Lower leg skin (tissue), 4 donors: ENCODE data around the gene CRK. TPM values are rescaled to one million over a fixed set of nuclear protein-coding genes. Genes with fewer than 3 reads are reported as not detected.

Experiments used
- DNase-seq, 2 donors: peaks; one replicate each; pipeline ENCODE4 v3.0.0-alpha.2; 2019; ENCODE audit warnings: low spot score in 2 of 2
- H3K4me3 ChIP-seq: fragments of 200-600 bp; sonication (generic); 2 replicates; pipeline ENCODE4 v1.5.1; 2017; ENCODE audit warnings: mild to moderate bottlenecking, low read depth; ENCODE audit not compliant: poor library complexity, severe bottlenecking
- POLR2A ChIP-seq, 2 donors: fragments of 450-650 bp; IDR thresholded peaks; one replicate each; pipeline ENCODE4 v1.6.1; 2016 to 2017; ENCODE audit warnings: antibody characterized with exemption in 2 of 2, mild to moderate bottlenecking in 1 of 2, moderate library complexity in 1 of 2
- WGBS, 2 donors: methylation state at CpG; one replicate each; pipeline ENCODE4 v1.1.5; 2018; 5-methylcytosine and 5-hydroxymethylcytosine counted together
- intact Hi-C: fragments of 100-400 bp; cut with DNase I; formaldehyde crosslinking; loops from one replicate; pipeline ENCODE4 v1.15.0; 2023; ENCODE audit warnings: low total_unique reads
- total RNA-seq, 4 donors: library from RNA; depleted of rRNA; stranded (reverse); fragments of >200 nt; gene quantifications; one replicate each; pipeline ENCODE4 v1.1.0, GENCODE V29; 2016
- TF ChIP-seq, protein P1 (sequence below), 3 donors: fragments of 450-650 bp; IDR thresholded peaks; one replicate each; pipeline ENCODE4 v1.5.1; 2016; ENCODE audit warnings: antibody characterized with exemption in 3 of 3, mild to moderate bottlenecking in 3 of 3, moderate library complexity in 2 of 3

The CRK gene
- total RNA-seq, 4 donors from 2014 or later: 48.2 to 70.0 (median 50.7) TPM

GRCh38 chr17:1494203-1494602 is 38.2 kb upstream of the CRK start:
- 93% methylated on average over 7 of the region's 7 CpGs for WGBS, 2 donors
- no peak overlapping the region for H3K4me3 ChIP-seq
- intact Hi-C loops: no loop called here
- no peak for DNase-seq
- TF ChIP-seq, protein P1, sequence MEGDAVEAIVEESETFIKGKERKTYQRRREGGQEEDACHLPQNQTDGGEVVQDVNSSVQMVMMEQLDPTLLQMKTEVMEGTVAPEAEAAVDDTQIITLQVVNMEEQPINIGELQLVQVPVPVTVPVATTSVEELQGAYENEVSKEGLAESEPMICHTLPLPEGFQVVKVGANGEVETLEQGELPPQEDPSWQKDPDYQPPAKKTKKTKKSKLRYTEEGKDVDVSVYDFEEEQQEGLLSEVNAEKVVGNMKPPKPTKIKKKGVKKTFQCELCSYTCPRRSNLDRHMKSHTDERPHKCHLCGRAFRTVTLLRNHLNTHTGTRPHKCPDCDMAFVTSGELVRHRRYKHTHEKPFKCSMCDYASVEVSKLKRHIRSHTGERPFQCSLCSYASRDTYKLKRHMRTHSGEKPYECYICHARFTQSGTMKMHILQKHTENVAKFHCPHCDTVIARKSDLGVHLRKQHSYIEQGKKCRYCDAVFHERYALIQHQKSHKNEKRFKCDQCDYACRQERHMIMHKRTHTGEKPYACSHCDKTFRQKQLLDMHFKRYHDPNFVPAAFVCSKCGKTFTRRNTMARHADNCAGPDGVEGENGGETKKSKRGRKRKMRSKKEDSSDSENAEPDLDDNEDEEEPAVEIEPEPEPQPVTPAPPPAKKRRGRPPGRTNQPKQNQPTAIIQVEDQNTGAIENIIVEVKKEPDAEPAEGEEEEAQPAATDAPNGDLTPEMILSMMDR (IDR thresholded peaks at IDR 0.05): no peak
- TF ChIP-seq POLR2A (IDR thresholded peaks at IDR 0.05): no peak

DNA sequence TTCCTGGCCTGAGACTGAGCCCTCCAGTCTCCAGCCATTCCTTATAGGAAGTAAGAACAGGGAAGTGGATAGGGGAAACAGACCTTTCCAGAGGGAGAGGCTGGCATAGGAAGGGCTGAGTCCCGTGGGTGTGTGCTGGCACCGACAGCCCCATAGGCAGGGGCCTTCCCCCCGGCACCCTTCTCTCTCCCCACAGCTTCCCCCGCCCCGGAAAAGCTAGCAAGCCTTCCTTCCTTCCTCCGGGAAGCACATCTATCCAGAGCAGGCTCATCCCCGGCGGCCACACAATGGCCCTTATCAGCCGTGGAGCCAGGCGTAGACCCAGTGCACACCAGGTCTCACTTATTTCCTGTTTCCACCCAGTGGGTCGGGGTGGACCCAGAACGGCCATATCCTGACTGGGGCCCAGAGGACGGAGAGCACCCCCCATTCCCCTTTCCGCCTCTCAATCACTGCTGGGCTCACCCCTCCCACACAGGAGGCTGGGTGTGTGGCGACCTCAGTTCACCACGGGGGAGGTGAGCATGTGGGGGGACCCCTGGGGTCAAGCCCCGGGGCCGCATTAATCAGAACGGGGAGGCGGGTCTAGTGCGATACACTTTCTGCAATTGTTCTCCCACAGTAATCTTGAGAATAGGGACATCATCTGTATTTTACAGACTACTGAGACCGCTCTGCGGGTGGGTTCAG is 37.4 kb upstream of the CRK start:
- no peak overlapping the region for H3K4me3 ChIP-seq
- intact Hi-C loops: no loop called here
- TF ChIP-seq POLR2A (IDR thresholded peaks at IDR 0.05): no peak
- TF ChIP-seq, protein P1 (IDR thresholded peaks at IDR 0.05): no peak
- DNase-seq: peak in 1 of 2 donors; percentile 92
- WGBS, 2 donors: 51 to 57% methylated on average over 23 of the region's 23 CpGs

- TF ChIP-seq, protein P1 (IDR thresholded peaks at IDR 0.05): no peak
- TF ChIP-seq POLR2A (IDR thresholded peaks at IDR 0.05): no peak
- DNase-seq: peak in 1 of 2 donors; percentile 88
- WGBS, 2 donors: 54 to 59% methylated on average over 28 to 34 of the region's 35 CpGs
- intact Hi-C loops: no loop called here
- H3K4me3 ChIP-seq: peak within 1 kb of the TSS; percentile 46
These were observed 36.5 kb upstream of the CRK start, which contains the start of gene MYO1C for GRCh38 chr17:1492249-1493206. Gene MYO1C (minus strand): TSS chr17:1492686. CDS start chr17:1492487, 199 bp downstream.

DNA sequence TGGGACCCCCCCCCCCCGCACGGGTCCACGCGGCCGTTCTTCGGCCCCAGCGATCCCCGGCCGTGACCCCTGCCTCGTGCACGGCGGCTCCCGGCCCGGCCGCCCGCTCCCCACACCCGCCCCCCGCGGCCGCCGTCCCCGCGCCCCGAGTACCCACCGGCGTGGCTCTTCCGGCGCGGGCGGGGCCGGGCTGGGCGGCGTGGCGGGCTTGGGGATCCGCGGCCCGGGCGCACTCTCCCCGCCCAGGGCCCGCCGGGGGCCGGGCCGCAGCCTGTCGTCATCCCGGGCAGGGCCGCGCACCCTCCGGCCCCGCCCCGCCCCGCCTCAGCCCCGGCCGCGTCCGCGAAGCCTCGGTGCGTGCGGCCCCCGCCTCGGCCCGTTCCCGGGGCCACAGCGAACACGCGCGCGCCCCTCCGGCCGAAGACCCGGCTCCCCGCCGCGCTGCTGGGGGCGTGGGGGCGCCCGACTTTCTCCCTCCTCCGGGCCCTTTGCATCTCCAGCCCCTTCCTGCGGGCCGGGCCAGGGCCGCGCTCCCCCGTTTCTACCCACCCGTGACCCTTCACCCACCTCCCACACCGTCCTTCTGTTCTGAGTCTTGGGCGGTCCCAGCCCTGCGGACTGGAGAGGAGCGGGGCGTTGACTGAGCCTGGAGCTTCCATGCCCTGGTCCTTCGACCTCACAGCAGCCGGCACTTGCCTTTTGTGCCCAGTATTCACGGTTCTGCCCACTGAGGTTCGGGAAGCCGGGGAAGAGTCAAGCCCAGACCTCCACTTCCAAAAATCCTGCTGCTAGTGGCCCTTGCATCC is 35.6 kb upstream of the CRK start:
- intact Hi-C loops: no loop called here
- WGBS, 2 donors: 0 to 1% methylated on average over 3 to 28 of the region's 94 CpGs

More for the DNA sequence above, 35.6 kb upstream of the CRK start:
- peak in 1 of 2 donors; percentile 89 for DNase-seq
- H3K4me3 ChIP-seq: peak overlapping the region; percentile 46
- TF ChIP-seq, protein P1 (IDR thresholded peaks at IDR 0.05): no peak
- no peak for TF ChIP-seq POLR2A (IDR thresholded peaks at IDR 0.05)
